Neural progenitor cell (in vitro differentiated cells): Measurements from ENCODE around the gene PMIS2.

Source experiments
- EZH2 ChIP-seq: fragments of 200-600 bp; sonication (generic); IDR thresholded peaks from 2 replicates; pipeline ENCODE4 v1.6.1; 2017; ENCODE audit warnings: antibody characterized with exemption, mild to moderate bottlenecking, moderate library complexity
- EZH2phosphoT487 ChIP-seq: fragments of 200-600 bp; sonication (generic); IDR thresholded peaks from 2 replicates; pipeline ENCODE4 v1.6.1; 2017; ENCODE audit warnings: antibody characterized with exemption
- TF ChIP-seq, protein P1 (sequence below): fragments of 200-600 bp; sonication (generic); IDR thresholded peaks from 2 replicates; pipeline ENCODE4 v1.5.1; 2017; ENCODE audit warnings: antibody characterized with exemption, mild to moderate bottlenecking

DNA sequence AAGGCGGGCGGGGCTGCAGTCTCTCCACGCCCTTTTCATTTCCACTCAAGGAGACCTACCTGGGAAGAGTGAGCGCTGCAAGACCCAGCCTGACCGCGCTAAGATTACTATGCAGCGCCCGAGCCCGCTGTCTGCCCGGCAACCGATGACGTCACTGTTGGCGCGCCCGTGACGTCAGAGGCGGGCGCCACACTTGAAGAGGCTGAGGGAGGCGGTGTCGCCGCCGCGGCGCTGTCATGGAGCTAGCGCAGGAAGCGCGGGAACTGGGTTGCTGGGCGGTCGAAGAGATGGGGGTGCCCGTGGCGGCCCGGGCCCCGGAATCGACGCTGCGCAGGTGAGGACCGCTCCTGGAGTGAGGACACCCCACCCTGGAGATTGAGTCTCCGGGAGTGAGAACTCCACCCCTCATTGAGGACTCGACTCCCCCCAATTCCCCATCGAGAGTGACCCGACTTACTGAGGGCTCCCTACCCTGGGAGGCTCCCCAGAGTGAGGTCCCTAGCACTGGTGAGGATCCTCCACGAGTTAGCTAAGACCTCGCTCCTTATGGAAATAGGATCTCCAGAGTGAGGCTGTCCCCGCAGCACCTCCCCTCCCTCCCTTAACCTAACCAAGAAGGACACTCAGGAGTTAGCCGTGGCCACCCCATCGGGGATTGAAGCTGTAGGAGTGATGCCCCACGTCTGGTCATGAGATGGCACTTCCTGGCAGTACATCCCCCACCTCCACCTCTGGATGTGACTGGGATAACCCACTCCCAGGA, 26.8 kb downstream of the PMIS2 start, which contains the start of gene HAUS5:
- TF ChIP-seq, protein P1, sequence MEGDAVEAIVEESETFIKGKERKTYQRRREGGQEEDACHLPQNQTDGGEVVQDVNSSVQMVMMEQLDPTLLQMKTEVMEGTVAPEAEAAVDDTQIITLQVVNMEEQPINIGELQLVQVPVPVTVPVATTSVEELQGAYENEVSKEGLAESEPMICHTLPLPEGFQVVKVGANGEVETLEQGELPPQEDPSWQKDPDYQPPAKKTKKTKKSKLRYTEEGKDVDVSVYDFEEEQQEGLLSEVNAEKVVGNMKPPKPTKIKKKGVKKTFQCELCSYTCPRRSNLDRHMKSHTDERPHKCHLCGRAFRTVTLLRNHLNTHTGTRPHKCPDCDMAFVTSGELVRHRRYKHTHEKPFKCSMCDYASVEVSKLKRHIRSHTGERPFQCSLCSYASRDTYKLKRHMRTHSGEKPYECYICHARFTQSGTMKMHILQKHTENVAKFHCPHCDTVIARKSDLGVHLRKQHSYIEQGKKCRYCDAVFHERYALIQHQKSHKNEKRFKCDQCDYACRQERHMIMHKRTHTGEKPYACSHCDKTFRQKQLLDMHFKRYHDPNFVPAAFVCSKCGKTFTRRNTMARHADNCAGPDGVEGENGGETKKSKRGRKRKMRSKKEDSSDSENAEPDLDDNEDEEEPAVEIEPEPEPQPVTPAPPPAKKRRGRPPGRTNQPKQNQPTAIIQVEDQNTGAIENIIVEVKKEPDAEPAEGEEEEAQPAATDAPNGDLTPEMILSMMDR, result peak; percentile 4
- TF ChIP-seq EZH2 (no peak), EZH2phosphoT487 (no peak)
